ENCODE data around the gene SEC63.
"Not testable (repeated sequence)": the region's sequence is repeated elsewhere in the genome, so short reads cannot be mapped to it uniquely, and the experiment has no call there.

Gene SEC63

GRCh38 chr6:107866606-107867301 lies 91.3 kb downstream of the SEC63 start:
- H3K36me3 ChIP-seq (ENCODE audit: control insufficient read depth in 4 of 4, insufficient read depth in 4 of 4, low read length in 3 of 4), result peaks cover 9 to 24% (median 15%) of the 10 kb centered on the region in 4 experiments
- no peaks in the 10 kb centered on the region for H3K27me3 ChIP-seq (replicated peaks in 2 of 5; ENCODE audit: control insufficient read depth in 4 of 5, insufficient read depth in 5 of 5, low read length in 4 of 5)
- peak; percentile 42 to 70 (median 59) for DNase-seq
- H3K4me3 ChIP-seq (ENCODE audit: control insufficient read depth in 1 of 7, extremely low read depth in 1 of 7, insufficient read depth in 4 of 7, low read depth in 2 of 7, low read length in 6 of 7), result no peak overlapping the region
- CTCF ChIA-PET, result interaction anchor here (0.5 to 3.1 kb wide), 18 partner anchors 9 to 194 kb away, joined by 3 to 11 read pairs (median 4); no protein-coding TSS in a partner anchor
- WGBS (ENCODE audit: insufficient coverage), result 50% methylated on average over 6 of the region's 11 CpGs
- H3K27ac ChIP-seq (ENCODE audit: insufficient read depth in 1 of 2, low read depth in 1 of 2, low read length in 2 of 2, poor library complexity in 1 of 2, severe bottlenecking in 2 of 2), result no peak overlapping the region
- no peaks in the 10 kb centered on the region for H3K4me1 ChIP-seq (ENCODE audit: control extremely low read depth in 1 of 4, control insufficient read depth in 4 of 4, insufficient read depth in 4 of 4, low read length in 3 of 4)
- H3K9me3 ChIP-seq (ENCODE audit: control extremely low read depth in 1 of 5, control insufficient read depth in 4 of 5, insufficient read depth in 2 of 5, low read depth in 1 of 5, low read length in 4 of 5), result no peaks in the 10 kb centered on the region
- POLR2A ChIA-PET, result no interaction called here

GRCh38 chr6:107864226-107865127 lies 93.5 kb downstream of the SEC63 start:
- H3K27me3 ChIP-seq (replicated peaks in 2 of 5; ENCODE audit: control insufficient read depth in 4 of 5, insufficient read depth in 5 of 5, low read length in 4 of 5), result no peaks in the 10 kb centered on the region
- WGBS (ENCODE audit: insufficient coverage), result 100% methylated on average over 1 of the region's 5 CpGs
- no peak overlapping the region for H3K4me3 ChIP-seq (ENCODE audit: control insufficient read depth in 1 of 7, extremely low read depth in 1 of 7, insufficient read depth in 4 of 7, low read depth in 2 of 7, low read length in 6 of 7)
- peaks cover 0 to 2% (median 0%) of the 10 kb centered on the region in 4 experiments for H3K4me1 ChIP-seq (ENCODE audit: control extremely low read depth in 1 of 4, control insufficient read depth in 4 of 4, insufficient read depth in 4 of 4, low read length in 3 of 4)
- peaks cover 0 to 3% (median 0%) of the 10 kb centered on the region in 5 experiments for H3K9me3 ChIP-seq (ENCODE audit: control extremely low read depth in 1 of 5, control insufficient read depth in 4 of 5, insufficient read depth in 2 of 5, low read depth in 1 of 5, low read length in 4 of 5)
- H3K36me3 ChIP-seq (ENCODE audit: control insufficient read depth in 4 of 4, insufficient read depth in 4 of 4, low read length in 3 of 4), result peaks cover 1 to 8% (median 3%) of the 10 kb centered on the region in 4 experiments
- CTCF ChIA-PET, result interaction anchor here (0.7 to 2.6 kb wide), 6 partner anchors 16 to 406 kb away, joined by 3 to 11 read pairs (median 5); no protein-coding TSS in a partner anchor
- POLR2A ChIA-PET, result no interaction called here
- no peak overlapping the region for H3K27ac ChIP-seq (ENCODE audit: insufficient read depth in 1 of 2, low read depth in 1 of 2, low read length in 2 of 2, poor library complexity in 1 of 2, severe bottlenecking in 2 of 2)
- no peak for DNase-seq

- CTCF ChIA-PET, result interaction anchor here (1.3 kb wide), 1 partner anchor 9 kb away, joined by 3 read pairs; no protein-coding TSS in a partner anchor
- H3K4me3 ChIP-seq (ENCODE audit: control insufficient read depth in 1 of 7, extremely low read depth in 1 of 7, insufficient read depth in 4 of 7, low read depth in 2 of 7, low read length in 6 of 7), result no peak overlapping the region
- POLR2A ChIA-PET, result no interaction called here
These were observed 95.6 kb downstream of the SEC63 start for GRCh38 chr6:107862383-107862782.

GRCh38 chr6:107860963-107861362 lies 97.0 kb downstream of the SEC63 start:
- H3K36me3 ChIP-seq (ENCODE audit: control insufficient read depth in 4 of 4, insufficient read depth in 4 of 4, low read length in 3 of 4); POLR2A ChIA-PET; H3K4me3 ChIP-seq (ENCODE audit: control insufficient read depth in 1 of 7, extremely low read depth in 1 of 7, insufficient read depth in 4 of 7, low read depth in 2 of 7, low read length in 6 of 7); H3K27me3 ChIP-seq (replicated peaks in 2 of 5; ENCODE audit: control insufficient read depth in 4 of 5, insufficient read depth in 5 of 5, low read length in 4 of 5); H3K27ac ChIP-seq (ENCODE audit: insufficient read depth in 1 of 2, low read depth in 1 of 2, low read length in 2 of 2, poor library complexity in 1 of 2, severe bottlenecking in 2 of 2); H3K9me3 ChIP-seq (ENCODE audit: control extremely low read depth in 1 of 5, control insufficient read depth in 4 of 5, insufficient read depth in 2 of 5, low read depth in 1 of 5, low read length in 4 of 5); H3K4me1 ChIP-seq (ENCODE audit: control extremely low read depth in 1 of 4, control insufficient read depth in 4 of 4, insufficient read depth in 4 of 4, low read length in 3 of 4); DNase-seq: not testable (repeated sequence)
- WGBS (ENCODE audit: insufficient coverage), result 100% methylated on average over 1 of the region's 4 CpGs
- CTCF ChIA-PET, result interaction anchor here (0.6 kb wide), 1 partner anchor 722 kb away, joined by 3 read pairs; no protein-coding TSS in a partner anchor

More at GRCh38 chr6:107862383-107862782, 95.6 kb downstream of the SEC63 start:
- Histone ChIP-seq H3K36me3 (ENCODE audit: control insufficient read depth in 4 of 4, insufficient read depth in 4 of 4, low read length in 3 of 4) (peaks cover 0 to 4% (median 0%) of the 10 kb centered on the region in 4 experiments), H3K27ac (ENCODE audit: insufficient read depth in 1 of 2, low read depth in 1 of 2, low read length in 2 of 2, poor library complexity in 1 of 2, severe bottlenecking in 2 of 2) (no peak overlapping the region), H3K27me3 (replicated peaks in 2 of 5; ENCODE audit: control insufficient read depth in 4 of 5, insufficient read depth in 5 of 5, low read length in 4 of 5) (no peaks in the 10 kb centered on the region), H3K9me3 (ENCODE audit: control extremely low read depth in 1 of 5, control insufficient read depth in 4 of 5, insufficient read depth in 2 of 5, low read depth in 1 of 5, low read length in 4 of 5) (peaks cover 0 to 3% (median 0%) of the 10 kb centered on the region in 5 experiments), H3K4me1 (ENCODE audit: control extremely low read depth in 1 of 4, control insufficient read depth in 4 of 4, insufficient read depth in 4 of 4, low read length in 3 of 4) (peaks cover 0 to 2% (median 0%) of the 10 kb centered on the region in 4 experiments)
- DNase-seq, result no peak

GRCh38 chr6:107860144-107860543 lies 97.9 kb downstream of the SEC63 start:
- H3K4me3 ChIP-seq (ENCODE audit: control insufficient read depth in 1 of 7, extremely low read depth in 1 of 7, insufficient read depth in 4 of 7, low read depth in 2 of 7, low read length in 6 of 7); DNase-seq; H3K4me1 ChIP-seq (ENCODE audit: control extremely low read depth in 1 of 4, control insufficient read depth in 4 of 4, insufficient read depth in 4 of 4, low read length in 3 of 4); H3K27me3 ChIP-seq (replicated peaks in 2 of 5; ENCODE audit: control insufficient read depth in 4 of 5, insufficient read depth in 5 of 5, low read length in 4 of 5); POLR2A ChIA-PET; CTCF ChIA-PET; H3K9me3 ChIP-seq (ENCODE audit: control extremely low read depth in 1 of 5, control insufficient read depth in 4 of 5, insufficient read depth in 2 of 5, low read depth in 1 of 5, low read length in 4 of 5); H3K36me3 ChIP-seq (ENCODE audit: control insufficient read depth in 4 of 4, insufficient read depth in 4 of 4, low read length in 3 of 4); H3K27ac ChIP-seq (ENCODE audit: insufficient read depth in 1 of 2, low read depth in 1 of 2, low read length in 2 of 2, poor library complexity in 1 of 2, severe bottlenecking in 2 of 2): not testable (repeated sequence)
- 94% methylated on average over 8 of the region's 18 CpGs for WGBS (ENCODE audit: insufficient coverage)

GRCh38 chr6:107853230-107853629 lies 104.8 kb downstream of the SEC63 start:
- no peak overlapping the region for H3K4me3 ChIP-seq (ENCODE audit: control insufficient read depth in 1 of 7, extremely low read depth in 1 of 7, insufficient read depth in 4 of 7, low read depth in 2 of 7, low read length in 6 of 7)
- peaks cover 0 to 1% (median 0%) of the 10 kb centered on the region in 5 experiments for H3K9me3 ChIP-seq (ENCODE audit: control extremely low read depth in 1 of 5, control insufficient read depth in 4 of 5, insufficient read depth in 2 of 5, low read depth in 1 of 5, low read length in 4 of 5)
- ChIA-PET POLR2A (no interaction called here), CTCF (interaction anchor here (0.8 kb wide), 1 partner anchor 21 kb away, joined by 3 read pairs; no protein-coding TSS in a partner anchor)
- 100% methylated on average over 1 of the region's 3 CpGs for WGBS (ENCODE audit: insufficient coverage)
- no peaks in the 10 kb centered on the region for H3K36me3 ChIP-seq (ENCODE audit: control insufficient read depth in 4 of 4, insufficient read depth in 4 of 4, low read length in 3 of 4)
- H3K27ac ChIP-seq (ENCODE audit: insufficient read depth in 1 of 2, low read depth in 1 of 2, low read length in 2 of 2, poor library complexity in 1 of 2, severe bottlenecking in 2 of 2), result no peak overlapping the region
- H3K4me1 ChIP-seq (ENCODE audit: control extremely low read depth in 1 of 4, control insufficient read depth in 4 of 4, insufficient read depth in 4 of 4, low read length in 3 of 4), result peaks cover 0 to 6% (median 6%) of the 10 kb centered on the region in 4 experiments
- peaks cover 0 to 3% (median 0%) of the 10 kb centered on the region in 5 experiments for H3K27me3 ChIP-seq (replicated peaks in 2 of 5; ENCODE audit: control insufficient read depth in 4 of 5, insufficient read depth in 5 of 5, low read length in 4 of 5)
- DNase-seq, result no peak
